Stomach smooth muscle (tissue), 2 donors: Measurements from ENCODE around the gene PHEX.

Experiments used
- H3K27ac ChIP-seq: one replicate; pipeline ENCODE4 v1.7.0; 2013; ENCODE audit warnings: mild to moderate bottlenecking, low read length, inconsistent platforms
- H3K27me3 ChIP-seq, 2 donors: one replicate each; pipeline ENCODE4 v1.7.0; 2013; ENCODE audit warnings: low read length in 2 of 2; ENCODE audit not compliant: insufficient read depth in 2 of 2, control insufficient read depth in 1 of 2
- H3K36me3 ChIP-seq, 2 donors: one replicate each; pipeline ENCODE4 v1.7.0; 2013; ENCODE audit warnings: low read length in 2 of 2; ENCODE audit not compliant: control insufficient read depth in 2 of 2, insufficient read depth in 2 of 2
- H3K4me1 ChIP-seq: one replicate; pipeline ENCODE4 v1.7.0; 2013; ENCODE audit warnings: low read length; ENCODE audit not compliant: control insufficient read depth, insufficient read depth
- H3K4me3 ChIP-seq, 2 donors: one replicate each; pipeline ENCODE4 v1.7.0; 2013; ENCODE audit warnings: low read length in 2 of 2
- H3K9ac ChIP-seq, 2 donors: one replicate each; pipeline ENCODE4 v1.7.0; 2013; ENCODE audit warnings: low read length in 2 of 2, mild to moderate bottlenecking in 1 of 2
- H3K9me3 ChIP-seq, 2 donors: one replicate each; pipeline ENCODE4 v1.7.0; 2013; ENCODE audit warnings: low read length in 2 of 2; ENCODE audit not compliant: control insufficient read depth in 2 of 2
- donor health status: healthy.
- donor health status: Pancreatic carcinoma.

Gene PHEX

GRCh38 chrX:22069586-22069985 is 37.5 kb downstream of the PHEX start:
- no peak overlapping the region for H3K4me3 ChIP-seq
- no peak overlapping the region for H3K9ac ChIP-seq
- no peaks in the 10 kb centered on the region for H3K27me3 ChIP-seq
- H3K36me3 ChIP-seq, result no peaks in the 10 kb centered on the region
- no peaks in the 10 kb centered on the region for H3K4me1 ChIP-seq
- H3K27ac ChIP-seq, result no peak overlapping the region
- no peaks in the 10 kb centered on the region for H3K9me3 ChIP-seq

- Histone ChIP-seq H3K36me3 (no peaks in the 10 kb centered on the region), H3K27ac (no peak overlapping the region), H3K4me3 (no peak overlapping the region), H3K27me3 (peaks cover 0 to 2% of the 10 kb centered on the region in 2 donors), H3K4me1 (no peaks in the 10 kb centered on the region), H3K9ac (no peak overlapping the region), H3K9me3 (no peaks in the 10 kb centered on the region)
These were observed 41.8 kb downstream of the PHEX start for GRCh38 chrX:22073928-22074327.

GRCh38 chrX:22078117-22078516 is 46.0 kb downstream of the PHEX start:
- no peak overlapping the region for H3K9ac ChIP-seq
- no peaks in the 10 kb centered on the region for H3K9me3 ChIP-seq
- no peak overlapping the region for H3K27ac ChIP-seq
- H3K27me3 ChIP-seq, result peaks cover 0 to 2% of the 10 kb centered on the region in 2 donors
- H3K4me1 ChIP-seq, result no peaks in the 10 kb centered on the region
- H3K4me3 ChIP-seq, result no peak overlapping the region
- H3K36me3 ChIP-seq, result no peaks in the 10 kb centered on the region

- H3K27ac ChIP-seq, result no peak overlapping the region
- no peaks in the 10 kb centered on the region for H3K9me3 ChIP-seq
- H3K27me3 ChIP-seq, result no peaks in the 10 kb centered on the region
- H3K4me1 ChIP-seq, result no peaks in the 10 kb centered on the region
- no peak overlapping the region for H3K4me3 ChIP-seq
- H3K36me3 ChIP-seq, result no peaks in the 10 kb centered on the region
- no peak overlapping the region for H3K9ac ChIP-seq
These were observed 49.5 kb downstream of the PHEX start for GRCh38 chrX:22081475-22082092.

- no peak overlapping the region for H3K27ac ChIP-seq
- no peak overlapping the region for H3K4me3 ChIP-seq
- no peaks in the 10 kb centered on the region for H3K27me3 ChIP-seq
These were observed 53.9 kb downstream of the PHEX start for GRCh38 chrX:22086003-22086402.

GRCh38 chrX:22087011-22087557 is 55.0 kb downstream of the PHEX start:
- H3K9ac ChIP-seq, result no peak overlapping the region

More at GRCh38 chrX:22086003-22086402, 53.9 kb downstream of the PHEX start:
- H3K36me3 ChIP-seq, result no peaks in the 10 kb centered on the region
- no peaks in the 10 kb centered on the region for H3K4me1 ChIP-seq
- H3K9ac ChIP-seq, result no peak overlapping the region
- no peaks in the 10 kb centered on the region for H3K9me3 ChIP-seq

GRCh38 chrX:22088326-22088725 is 56.2 kb downstream of the PHEX start:
- Histone ChIP-seq H3K9me3 (no peaks in the 10 kb centered on the region), H3K27ac (no peak overlapping the region), H3K9ac (no peak overlapping the region), H3K27me3 (no peaks in the 10 kb centered on the region), H3K4me3 (no peak overlapping the region), H3K36me3 (no peaks in the 10 kb centered on the region), H3K4me1 (no peaks in the 10 kb centered on the region)

More at GRCh38 chrX:22087011-22087557, 55.0 kb downstream of the PHEX start:
- no peaks in the 10 kb centered on the region for H3K36me3 ChIP-seq
- no peak overlapping the region for H3K27ac ChIP-seq
- no peak overlapping the region for H3K4me3 ChIP-seq
- H3K27me3 ChIP-seq, result no peaks in the 10 kb centered on the region
- no peaks in the 10 kb centered on the region for H3K4me1 ChIP-seq
- no peaks in the 10 kb centered on the region for H3K9me3 ChIP-seq

- H3K9ac ChIP-seq, result no peak overlapping the region
- H3K27ac ChIP-seq, result no peak overlapping the region
- H3K36me3 ChIP-seq, result no peaks in the 10 kb centered on the region
- H3K27me3 ChIP-seq, result no peaks in the 10 kb centered on the region
- no peak overlapping the region for H3K4me3 ChIP-seq
- H3K4me1 ChIP-seq, result no peaks in the 10 kb centered on the region
- no peaks in the 10 kb centered on the region for H3K9me3 ChIP-seq
These were observed 58.1 kb downstream of the PHEX start for GRCh38 chrX:22090181-22090580.

GRCh38 chrX:22093550-22093949 is 61.4 kb downstream of the PHEX start:
- H3K9ac ChIP-seq, result no peak overlapping the region
- peaks cover 0 to 3% of the 10 kb centered on the region in 2 donors for H3K27me3 ChIP-seq
- H3K36me3 ChIP-seq, result no peaks in the 10 kb centered on the region
- no peak overlapping the region for H3K27ac ChIP-seq
- H3K9me3 ChIP-seq, result no peaks in the 10 kb centered on the region
- H3K4me3 ChIP-seq, result no peak overlapping the region
- peaks cover 2% of the 10 kb centered on the region for H3K4me1 ChIP-seq

GRCh38 chrX:22095286-22095685 is 63.2 kb downstream of the PHEX start:
- Histone ChIP-seq H3K9ac (no peak overlapping the region), H3K27ac (no peak overlapping the region), H3K4me1 (peaks cover 2% of the 10 kb centered on the region), H3K36me3 (no peaks in the 10 kb centered on the region), H3K9me3 (no peaks in the 10 kb centered on the region), H3K27me3 (peaks cover 0 to 3% of the 10 kb centered on the region in 2 donors), H3K4me3 (no peak overlapping the region)

- Histone ChIP-seq H3K27ac (no peak overlapping the region), H3K9ac (no peak overlapping the region), H3K36me3 (no peaks in the 10 kb centered on the region), H3K4me3 (no peak overlapping the region), H3K27me3 (peaks cover 0 to 3% of the 10 kb centered on the region in 2 donors), H3K9me3 (no peaks in the 10 kb centered on the region), H3K4me1 (peaks cover 2% of the 10 kb centered on the region)
These were observed 63.7 kb downstream of the PHEX start for GRCh38 chrX:22095856-22096255.
